Neural cell (in vitro differentiated cells): ENCODE measurements around the gene PACSIN2. TPM values are rescaled to one million over a fixed set of nuclear protein-coding genes. Genes with fewer than 3 reads are reported as not detected.
"Not testable (repeated sequence)": the region's sequence is repeated elsewhere in the genome, so short reads cannot be mapped to it uniquely, and the experiment has no call there.

Experiments
- H2AFZ ChIP-seq: fragments of 200-600, 300-800 bp; sonication (generic), shearing (Covaris generic); 2 replicates; pipeline ENCODE4 v1.6.0; 2014; ENCODE audit warnings: low read depth, mild to moderate bottlenecking, antibody characterized with exemption, low read length, moderate library complexity
- H3F3A ChIP-seq: fragments of 200-600 bp; shearing (Covaris generic); 2 replicates; pipeline ENCODE4 v1.6.1; 2016; ENCODE audit warnings: mild to moderate bottlenecking, moderate library complexity, mixed read lengths, antibody characterized with exemption, low read length; ENCODE audit not compliant: insufficient read depth, poor library complexity, severe bottlenecking
- H3K27ac ChIP-seq: fragments of 200-600, 300-800 bp; sonication (generic), shearing (Covaris generic); 2 replicates; pipeline ENCODE4 v1.5.1; 2014; ENCODE audit warnings: mild to moderate bottlenecking, low read length, moderate library complexity
- H3K27me3 ChIP-seq: fragments of 300-800, 200-600 bp; sonication (generic), shearing (Covaris generic); 2 replicates; pipeline ENCODE4 v1.6.0; 2014; ENCODE audit warnings: mild to moderate bottlenecking, low read depth, low read length, moderate library complexity; ENCODE audit not compliant: insufficient read depth
- H3K36me3 ChIP-seq: fragments of 300-800, 200-600 bp; sonication (generic), shearing (Covaris generic); 2 replicates; pipeline ENCODE4 v1.5.1; 2014; ENCODE audit warnings: mild to moderate bottlenecking, antibody characterized with exemption, low read length, moderate library complexity; ENCODE audit not compliant: insufficient read depth
- H3K4me2 ChIP-seq: fragments of 300-800, 200-600 bp; sonication (generic), shearing (Covaris generic); 2 replicates; pipeline ENCODE4 v1.6.0; 2014; ENCODE audit warnings: mild to moderate bottlenecking, low read length
- H3K4me3 ChIP-seq: fragments of 300-800, 200-600 bp; sonication (generic), shearing (Covaris generic); 2 replicates; pipeline ENCODE4 v1.5.1; 2014; ENCODE audit warnings: mild to moderate bottlenecking, low read length, moderate library complexity
- H3K79me2 ChIP-seq: fragments of 200-600 bp; shearing (Covaris generic); replicated peaks from 2 replicates; pipeline ENCODE4 v1.6.0; 2014; ENCODE audit warnings: mild to moderate bottlenecking, low read length, moderate library complexity; ENCODE audit not compliant: insufficient read depth
- H3K9ac ChIP-seq: fragments of 300-800, 200-600 bp; sonication (generic), shearing (Covaris generic); 2 replicates; pipeline ENCODE4 v1.6.1; 2016; ENCODE audit warnings: mild to moderate bottlenecking, low read length, mixed read lengths
- H3K9me2 ChIP-seq: fragments of 200-600 bp; shearing (Covaris generic); 2 replicates; pipeline ENCODE4 v1.6.1; 2016; ENCODE audit warnings: mild to moderate bottlenecking, low read length, mixed read lengths; ENCODE audit not compliant: insufficient read depth
- H3K9me3 ChIP-seq: fragments of 200-600, 300-800 bp; sonication (generic), shearing (Covaris generic); 2 replicates; pipeline ENCODE4 v1.6.1; 2016; ENCODE audit warnings: mild to moderate bottlenecking, mixed run types, low read length, moderate library complexity, mixed read lengths
- H4K20me1 ChIP-seq: fragments of 200-600 bp; shearing (Covaris generic); 2 replicates; pipeline ENCODE4 v1.6.1; 2016; ENCODE audit warnings: mild to moderate bottlenecking, mixed run types; ENCODE audit not compliant: insufficient read depth
- EP300 ChIP-seq: fragments of 450-650 bp; conservative IDR thresholded peaks from 2 replicates; pipeline ENCODE4 v1.6.1; 2014; ENCODE audit warnings: antibody characterized with exemption, mild to moderate bottlenecking, moderate library complexity; ENCODE audit not compliant: poor library complexity, severe bottlenecking
- EZH2 ChIP-seq: fragments of 200-600, 300-800 bp; shearing (Covaris generic), sonication (generic); IDR thresholded peaks from 2 replicates; pipeline ENCODE4 v1.6.1; 2014; ENCODE audit warnings: antibody characterized with exemption, low read length, borderline replicate concordance, mild to moderate bottlenecking; ENCODE audit not compliant: insufficient read depth, poor library complexity, severe bottlenecking
- MXI1 ChIP-seq: fragments of 450-650 bp; conservative IDR thresholded peaks from 2 replicates; pipeline ENCODE4 v1.6.1; 2014; ENCODE audit warnings: antibody characterized with exemption, mild to moderate bottlenecking; ENCODE audit not compliant: poor library complexity, severe bottlenecking
- POLR2AphosphoS5 ChIP-seq: IDR thresholded peaks from 2 replicates; pipeline ENCODE4 v1.6.1; 2012
- RAD21 ChIP-seq: fragments of 450-650 bp; conservative IDR thresholded peaks from 2 replicates; pipeline ENCODE4 v1.6.1; 2014; ENCODE audit warnings: antibody characterized with exemption, mild to moderate bottlenecking, moderate library complexity
- SMC3 ChIP-seq: fragments of 450-650 bp; conservative IDR thresholded peaks from 2 replicates; pipeline ENCODE4 v1.6.1; 2014; ENCODE audit warnings: antibody characterized with exemption, mild to moderate bottlenecking, moderate library complexity; ENCODE audit not compliant: poor library complexity
- TAF1 ChIP-seq: IDR thresholded peaks from 2 replicates; pipeline ENCODE4 v1.6.1; 2012; ENCODE audit warnings: low read depth
- polyA plus RNA-seq: library from polyadenylated mRNA; depleted of rRNA; stranded (reverse); fragments of >200 nt; gene quantifications from 2 replicates; pipeline ENCODE4 v1.2.3, GENCODE V29; 2014
- TF ChIP-seq, protein P1 (sequence below): IDR thresholded peaks from 2 replicates; pipeline ENCODE4 v1.6.1; 2012; ENCODE audit warnings: borderline replicate concordance
- TF ChIP-seq, protein P2 (sequence below): fragments of 450-650 bp; IDR thresholded peaks from 2 replicates; pipeline ENCODE4 v1.5.1; 2014; ENCODE audit warnings: antibody characterized with exemption, mild to moderate bottlenecking, moderate library complexity; ENCODE audit not compliant: poor library complexity, severe bottlenecking

Gene PACSIN2
- polyA plus RNA-seq, 1 donor from 2014 or later: 47.2 TPM

DNA sequence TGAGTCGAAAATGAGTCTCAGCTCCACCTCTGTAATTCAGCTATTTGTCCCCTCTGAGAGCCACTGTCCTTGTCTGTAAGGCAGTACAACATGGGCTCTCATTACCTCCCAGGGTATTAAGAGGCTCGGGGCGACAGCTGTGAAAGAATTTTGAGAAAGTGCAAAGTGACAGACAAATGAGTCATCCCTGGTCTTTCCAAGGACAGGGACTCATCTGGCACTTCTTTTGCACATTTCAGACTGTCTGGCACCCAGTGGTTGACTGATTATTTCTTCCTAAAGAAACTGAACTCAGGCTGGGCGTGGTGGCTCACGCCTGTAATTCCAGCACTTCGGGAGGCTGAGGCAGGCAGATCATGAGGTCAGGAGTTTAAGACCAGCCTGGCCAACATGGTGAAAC, 95.8 kb downstream of the PACSIN2 start:
- no peak overlapping the region for H2AFZ ChIP-seq
- H3K4me3 ChIP-seq: no peak overlapping the region
- no peaks in the 10 kb centered on the region for H3F3A ChIP-seq
- TF ChIP-seq EP300 (no peak), TAF1 (no peak), EZH2 (no peak), RAD21 (no peak), MXI1 (no peak)
- TF ChIP-seq, protein P1, sequence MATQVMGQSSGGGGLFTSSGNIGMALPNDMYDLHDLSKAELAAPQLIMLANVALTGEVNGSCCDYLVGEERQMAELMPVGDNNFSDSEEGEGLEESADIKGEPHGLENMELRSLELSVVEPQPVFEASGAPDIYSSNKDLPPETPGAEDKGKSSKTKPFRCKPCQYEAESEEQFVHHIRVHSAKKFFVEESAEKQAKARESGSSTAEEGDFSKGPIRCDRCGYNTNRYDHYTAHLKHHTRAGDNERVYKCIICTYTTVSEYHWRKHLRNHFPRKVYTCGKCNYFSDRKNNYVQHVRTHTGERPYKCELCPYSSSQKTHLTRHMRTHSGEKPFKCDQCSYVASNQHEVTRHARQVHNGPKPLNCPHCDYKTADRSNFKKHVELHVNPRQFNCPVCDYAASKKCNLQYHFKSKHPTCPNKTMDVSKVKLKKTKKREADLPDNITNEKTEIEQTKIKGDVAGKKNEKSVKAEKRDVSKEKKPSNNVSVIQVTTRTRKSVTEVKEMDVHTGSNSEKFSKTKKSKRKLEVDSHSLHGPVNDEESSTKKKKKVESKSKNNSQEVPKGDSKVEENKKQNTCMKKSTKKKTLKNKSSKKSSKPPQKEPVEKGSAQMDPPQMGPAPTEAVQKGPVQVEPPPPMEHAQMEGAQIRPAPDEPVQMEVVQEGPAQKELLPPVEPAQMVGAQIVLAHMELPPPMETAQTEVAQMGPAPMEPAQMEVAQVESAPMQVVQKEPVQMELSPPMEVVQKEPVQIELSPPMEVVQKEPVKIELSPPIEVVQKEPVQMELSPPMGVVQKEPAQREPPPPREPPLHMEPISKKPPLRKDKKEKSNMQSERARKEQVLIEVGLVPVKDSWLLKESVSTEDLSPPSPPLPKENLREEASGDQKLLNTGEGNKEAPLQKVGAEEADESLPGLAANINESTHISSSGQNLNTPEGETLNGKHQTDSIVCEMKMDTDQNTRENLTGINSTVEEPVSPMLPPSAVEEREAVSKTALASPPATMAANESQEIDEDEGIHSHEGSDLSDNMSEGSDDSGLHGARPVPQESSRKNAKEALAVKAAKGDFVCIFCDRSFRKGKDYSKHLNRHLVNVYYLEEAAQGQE: no peak
- no peak overlapping the region for H3K4me2 ChIP-seq
- H3K27me3 ChIP-seq: no peaks in the 10 kb centered on the region
- no peak overlapping the region for H3K9ac ChIP-seq
- no peaks in the 10 kb centered on the region for H3K36me3 ChIP-seq
- H4K20me1 ChIP-seq: no peaks in the 10 kb centered on the region
- no peaks in the 10 kb centered on the region for H3K9me2 ChIP-seq
- no peak overlapping the region for H3K27ac ChIP-seq
- H3K79me2 ChIP-seq: no peaks in the 10 kb centered on the region
- no peaks in the 10 kb centered on the region for H3K9me3 ChIP-seq

DNA sequence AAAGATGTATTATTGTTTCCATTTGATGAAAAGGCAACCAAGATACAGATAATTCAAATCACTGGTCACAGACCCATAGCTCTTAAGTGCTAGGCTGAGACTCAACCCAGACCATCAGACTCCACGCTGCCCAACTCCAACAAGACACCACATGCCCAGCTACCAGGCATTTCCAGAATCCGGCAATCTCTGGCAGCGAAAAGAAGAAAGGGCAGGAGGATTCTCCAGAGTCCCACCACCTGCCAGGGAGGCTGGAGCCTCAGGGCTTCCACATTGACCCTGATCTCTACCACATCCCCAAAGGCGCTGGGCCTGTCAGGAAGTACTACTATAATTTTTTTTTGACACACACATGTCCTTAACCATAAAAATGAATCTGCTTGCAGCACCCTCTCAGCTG, 96.4 kb downstream of the PACSIN2 start:
- Histone ChIP-seq H3K79me2 (no peaks in the 10 kb centered on the region), H3K9ac (no peak overlapping the region), H3K27me3 (no peaks in the 10 kb centered on the region), H3K4me3 (no peak overlapping the region), H2AFZ (no peak overlapping the region), H3K4me2 (no peak overlapping the region), H3F3A (no peaks in the 10 kb centered on the region), H4K20me1 (no peaks in the 10 kb centered on the region), H3K27ac (no peak overlapping the region), H3K9me3 (no peaks in the 10 kb centered on the region), H3K9me2 (no peaks in the 10 kb centered on the region), H3K36me3 (no peaks in the 10 kb centered on the region)
- TF ChIP-seq, protein P2, sequence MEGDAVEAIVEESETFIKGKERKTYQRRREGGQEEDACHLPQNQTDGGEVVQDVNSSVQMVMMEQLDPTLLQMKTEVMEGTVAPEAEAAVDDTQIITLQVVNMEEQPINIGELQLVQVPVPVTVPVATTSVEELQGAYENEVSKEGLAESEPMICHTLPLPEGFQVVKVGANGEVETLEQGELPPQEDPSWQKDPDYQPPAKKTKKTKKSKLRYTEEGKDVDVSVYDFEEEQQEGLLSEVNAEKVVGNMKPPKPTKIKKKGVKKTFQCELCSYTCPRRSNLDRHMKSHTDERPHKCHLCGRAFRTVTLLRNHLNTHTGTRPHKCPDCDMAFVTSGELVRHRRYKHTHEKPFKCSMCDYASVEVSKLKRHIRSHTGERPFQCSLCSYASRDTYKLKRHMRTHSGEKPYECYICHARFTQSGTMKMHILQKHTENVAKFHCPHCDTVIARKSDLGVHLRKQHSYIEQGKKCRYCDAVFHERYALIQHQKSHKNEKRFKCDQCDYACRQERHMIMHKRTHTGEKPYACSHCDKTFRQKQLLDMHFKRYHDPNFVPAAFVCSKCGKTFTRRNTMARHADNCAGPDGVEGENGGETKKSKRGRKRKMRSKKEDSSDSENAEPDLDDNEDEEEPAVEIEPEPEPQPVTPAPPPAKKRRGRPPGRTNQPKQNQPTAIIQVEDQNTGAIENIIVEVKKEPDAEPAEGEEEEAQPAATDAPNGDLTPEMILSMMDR: no peak
- no peak for TF ChIP-seq EZH2
- TF ChIP-seq MXI1: no peak
- TF ChIP-seq, protein P1: no peak
- TF ChIP-seq TAF1: no peak
- no peak for TF ChIP-seq EP300
- TF ChIP-seq RAD21: no peak
- no peak for TF ChIP-seq SMC3
- TF ChIP-seq POLR2AphosphoS5: no peak

DNA sequence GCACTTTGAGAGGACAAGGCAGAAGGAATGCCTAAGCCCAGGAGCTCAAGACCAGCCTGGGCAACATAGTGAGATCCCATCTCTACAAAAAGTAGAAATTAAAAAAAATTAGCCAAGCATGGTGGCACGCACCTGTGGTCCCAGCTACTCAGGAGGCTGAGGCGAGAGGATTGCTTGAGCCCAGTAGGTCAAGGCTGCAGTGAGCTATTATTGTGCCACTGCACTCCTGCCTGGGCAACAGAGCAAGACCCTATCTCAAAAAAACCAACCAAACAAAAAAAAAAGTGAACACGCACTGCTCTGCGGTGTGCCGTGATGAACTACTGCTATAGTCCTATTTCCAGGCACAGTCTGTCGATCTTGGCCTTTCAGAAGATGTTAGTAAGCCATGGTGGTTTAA, 97.6 kb downstream of the PACSIN2 start:
- H3K9me3 ChIP-seq, H3K9ac ChIP-seq, H3K4me3 ChIP-seq, H4K20me1 ChIP-seq, H3K27ac ChIP-seq, H3F3A ChIP-seq, H3K9me2 ChIP-seq, H3K36me3 ChIP-seq, H3K79me2 ChIP-seq, H3K27me3 ChIP-seq, H2AFZ ChIP-seq, H3K4me2 ChIP-seq: not testable (repeated sequence)
